HG03460 (cell line): ENCODE measurements around the gene DDX4.

Source experiments
- ATAC-seq: cut with Tn5 transposase; IDR thresholded peaks from one replicate; pipeline ENCODE4 v1.9.1; 2021; ENCODE audit not compliant: unreplicated experiment

DDX4 gene

DNA sequence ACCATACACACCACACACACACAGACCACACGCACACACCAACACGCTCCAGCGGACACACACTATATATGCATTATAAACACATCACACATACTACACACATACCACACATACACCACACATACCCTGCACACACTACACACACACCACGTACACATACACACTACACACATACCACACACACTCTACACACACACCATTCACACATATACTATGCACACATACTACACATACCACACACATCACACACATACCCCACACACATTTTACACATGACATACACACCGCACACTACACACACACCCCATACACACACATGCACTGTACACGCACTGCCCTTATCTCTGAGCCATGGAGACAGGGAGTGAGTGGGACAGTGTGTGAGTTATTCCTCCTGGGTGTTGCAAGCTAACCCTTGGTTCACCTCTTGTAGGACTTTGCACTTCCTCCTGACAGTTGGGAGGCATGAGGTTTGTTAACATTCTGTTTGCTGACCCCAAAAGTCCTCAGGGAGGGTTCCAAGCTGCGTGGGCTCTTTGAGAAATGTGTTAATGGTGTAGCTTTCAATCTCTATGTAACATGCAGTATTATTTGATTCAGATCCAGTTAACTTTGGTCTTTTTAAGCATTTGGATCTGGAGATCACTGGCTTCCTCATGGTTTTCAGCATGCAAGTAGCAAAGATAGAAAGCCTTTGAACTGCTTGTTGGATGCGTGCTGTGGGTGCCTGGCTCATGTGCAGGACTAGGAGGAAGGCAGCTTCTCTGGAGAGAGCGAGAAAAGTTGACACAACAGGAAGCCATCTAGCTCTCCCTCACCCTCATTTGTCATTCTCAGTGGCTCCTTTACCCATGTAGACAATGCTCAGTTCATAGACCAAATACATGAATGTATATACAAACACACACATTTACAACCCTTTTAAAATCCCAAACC lies 127.0 kb downstream of the DDX4 start:
- ATAC-seq = no peak

DNA sequence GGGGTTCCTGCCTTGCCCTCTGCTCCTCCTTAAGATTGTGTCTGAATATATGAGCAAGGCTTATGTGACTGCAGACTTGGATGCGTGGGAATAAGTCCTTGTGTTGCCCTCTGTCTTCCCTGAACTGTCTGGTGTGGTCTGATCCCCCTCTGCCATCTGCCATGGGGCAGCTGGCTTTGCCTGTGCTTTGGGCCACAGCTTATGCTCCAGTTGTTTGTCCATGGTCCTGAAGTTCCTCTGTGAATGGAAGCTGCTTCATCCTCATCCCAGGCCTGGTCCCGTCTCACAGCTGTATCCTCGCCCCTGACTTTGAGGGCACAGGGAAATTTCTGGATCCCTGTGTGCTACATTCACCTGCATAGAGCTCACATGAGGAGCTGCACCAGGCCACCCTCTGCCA lies 128.0 kb downstream of the DDX4 start:
- ATAC-seq = no peak

DNA sequence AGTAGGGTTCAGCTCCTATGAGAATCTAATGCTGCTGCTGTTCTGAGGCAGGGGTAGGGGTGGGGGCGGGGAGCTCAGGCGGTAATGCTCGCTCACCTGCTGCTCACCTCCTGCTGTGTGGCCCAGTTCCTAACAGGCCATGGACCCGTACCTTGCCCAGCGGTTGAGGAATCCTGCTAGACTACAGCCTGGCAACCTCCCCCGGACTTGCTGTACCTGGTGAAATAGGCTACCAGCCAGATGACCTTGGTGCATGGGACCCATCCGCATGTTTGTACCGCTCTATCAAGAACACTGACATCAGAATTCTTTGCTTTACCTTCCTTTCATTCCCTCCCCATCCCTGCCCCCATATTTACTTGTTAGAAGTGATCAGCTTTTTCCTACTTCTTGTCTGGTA lies 128.6 kb downstream of the DDX4 start:
- ATAC-seq = no peak
